ENCODE data around the gene LSM10.

The LSM10 gene

GRCh38 chr1:36385410-36386264 is 12.1 kb downstream of the LSM10 start, which contains the start of gene STK40:
Gene STK40, minus strand, starts transcription at chr1:36385924. Its CDS starts 24,592 bp downstream, at chr1:36361332.
- no peaks in the 10 kb centered on the region for H3K27me3 Mint-ChIP-seq (ENCODE audit: low read depth, poor library complexity)
- TF ChIP-seq CTCF (IDR thresholded peaks at IDR 0.05): no peak
- peaks cover 55% of the 10 kb centered on the region for H3K4me1 Mint-ChIP-seq

GRCh38 chr1:36384542-36385409 is 12.9 kb downstream of the LSM10 start:
- DNase-seq: peak; percentile 61
- peak overlapping the region; percentile 51 for H3K27ac Mint-ChIP-seq
- H3K36me3 Mint-ChIP-seq (ENCODE audit: low read depth): peaks cover 14% of the 10 kb centered on the region
- H3K4me3 Mint-ChIP-seq: peak overlapping the region; percentile 88
- TF ChIP-seq CTCF (IDR thresholded peaks at IDR 0.05): no peak
- H3K4me1 Mint-ChIP-seq: peaks cover 62% of the 10 kb centered on the region
- no peaks in the 10 kb centered on the region for H3K9me3 Mint-ChIP-seq
- H3K27me3 Mint-ChIP-seq (ENCODE audit: low read depth, poor library complexity): no peaks in the 10 kb centered on the region

More at GRCh38 chr1:36385410-36386264, 12.1 kb downstream of the LSM10 start, which contains the start of gene STK40:
- Mint-ChIP-seq H3K4me3 (peak within 1 kb of the TSS; percentile 88), H3K9me3 (no peaks in the 10 kb centered on the region), H3K27ac (peak within 1 kb of the TSS; percentile 83), H3K36me3 (ENCODE audit: low read depth) (peaks cover 14% of the 10 kb centered on the region)
- peak; percentile 98 for DNase-seq

GRCh38 chr1:36383240-36383639 is 14.5 kb downstream of the LSM10 start:
- no peak for TF ChIP-seq CTCF (IDR thresholded peaks at IDR 0.05)
- DNase-seq: no peak
- H3K9me3 Mint-ChIP-seq: no peaks in the 10 kb centered on the region
- no peak overlapping the region for H3K27ac Mint-ChIP-seq
- H3K36me3 Mint-ChIP-seq (ENCODE audit: low read depth): peaks cover 14% of the 10 kb centered on the region
- no peaks in the 10 kb centered on the region for H3K27me3 Mint-ChIP-seq (ENCODE audit: low read depth, poor library complexity)
- H3K4me1 Mint-ChIP-seq: peaks cover 57% of the 10 kb centered on the region
- no peak overlapping the region for H3K4me3 Mint-ChIP-seq

GRCh38 chr1:36382669-36383068 is 15.0 kb downstream of the LSM10 start:
- H3K27me3 Mint-ChIP-seq (ENCODE audit: low read depth, poor library complexity): no peaks in the 10 kb centered on the region
- peaks cover 55% of the 10 kb centered on the region for H3K4me1 Mint-ChIP-seq
- peaks cover 14% of the 10 kb centered on the region for H3K36me3 Mint-ChIP-seq (ENCODE audit: low read depth)
- no peak overlapping the region for H3K4me3 Mint-ChIP-seq
- TF ChIP-seq CTCF (IDR thresholded peaks at IDR 0.05): no peak
- H3K27ac Mint-ChIP-seq: no peak overlapping the region
- no peaks in the 10 kb centered on the region for H3K9me3 Mint-ChIP-seq
- no peak for DNase-seq

GRCh38 chr1:36382231-36382630 is 15.5 kb downstream of the LSM10 start:
- TF ChIP-seq CTCF (IDR thresholded peaks at IDR 0.05): no peak
- Mint-ChIP-seq H3K27ac (no peak overlapping the region), H3K27me3 (ENCODE audit: low read depth, poor library complexity) (no peaks in the 10 kb centered on the region), H3K4me3 (no peak overlapping the region), H3K9me3 (no peaks in the 10 kb centered on the region), H3K4me1 (peaks cover 50% of the 10 kb centered on the region), H3K36me3 (ENCODE audit: low read depth) (peaks cover 14% of the 10 kb centered on the region)
- no peak for DNase-seq
